ENCODE data around the gene PPP1R14D. TPM values are rescaled to one million over a fixed set of nuclear protein-coding genes. Genes with fewer than 3 reads are reported as not detected.

Gene PPP1R14D
- total and polyA plus RNA-seq, 3 experiments from 2014 or later, result not detected

DNA sequence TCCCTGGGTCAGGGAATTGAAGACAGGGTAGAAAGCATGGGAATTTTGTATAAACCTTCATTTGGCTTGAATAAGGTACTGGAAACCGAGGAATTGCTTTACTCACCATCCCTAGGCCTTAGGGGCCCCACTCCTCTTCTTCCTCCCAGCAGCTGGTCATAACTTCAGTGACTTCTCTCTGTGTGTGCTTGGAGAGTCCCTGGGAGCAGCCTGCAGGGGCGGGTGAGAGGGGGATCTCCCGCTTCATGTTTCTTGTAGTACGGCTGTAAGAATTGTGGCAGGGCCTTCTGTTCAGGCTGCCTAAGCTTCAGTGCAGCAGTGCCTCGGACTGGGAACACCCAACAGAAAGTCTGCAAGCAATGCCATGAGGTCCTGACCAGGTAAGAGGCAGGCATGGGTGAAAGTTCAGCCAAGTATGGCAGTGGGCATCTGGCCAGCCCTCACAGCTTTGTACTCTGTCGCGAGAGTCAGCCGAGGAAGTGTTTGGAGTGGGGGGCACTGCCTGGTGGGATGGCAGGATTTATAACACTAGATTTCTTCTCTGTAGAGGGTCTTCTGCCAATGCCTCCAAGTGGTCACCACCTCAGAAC, 19.6 kb downstream of the PPP1R14D start:
- CTCF ChIA-PET, result no interaction called here
- H3K4me3 ChIP-seq (ENCODE audit: low read length), result no peak overlapping the region
- Mint-ChIP-seq H3K4me3 (peak overlapping the region in 6 of 7 donors; percentile 28 to 100 (median 98)), H3K27ac (peak overlapping the region in 1 of 8 donors; percentile 97), H3K27me3 (no peaks in the 10 kb centered on the region), H3K4me1 (peaks cover 22 to 28% (median 22%) of the 10 kb centered on the region in 3 donors), H3K9me3 (no peaks in the 10 kb centered on the region), H3K36me3 (peaks cover 0 to 45% (median 3%) of the 10 kb centered on the region in 3 donors)
- DNase-seq, result no peak
- H3K4me1 ChIP-seq (ENCODE audit: insufficient read depth, low read length), result peaks cover 18% of the 10 kb centered on the region
- H3K27me3 ChIP-seq (ENCODE audit: insufficient read depth, low read length, poor library complexity, severe bottlenecking), result no peaks in the 10 kb centered on the region
- no peak overlapping the region for H3K27ac ChIP-seq (ENCODE audit: low read depth, low read length)
- H3K36me3 ChIP-seq (ENCODE audit: insufficient read depth, low read length), result peaks cover 7% of the 10 kb centered on the region
- no peaks in the 10 kb centered on the region for H3K9me3 ChIP-seq (ENCODE audit: low read length)
- POLR2A ChIA-PET, result no interaction called here

- no peaks in the 10 kb centered on the region for H3K9me3 ChIP-seq (ENCODE audit: low read length)
- H3K4me3 Mint-ChIP-seq, result peak overlapping the region; percentile 94 to 100 (median 99)
- peak overlapping the region; percentile 100 for H3K4me3 ChIP-seq (ENCODE audit: low read length)
- no peaks in the 10 kb centered on the region for H3K27me3 ChIP-seq (ENCODE audit: insufficient read depth, low read length, poor library complexity, severe bottlenecking)
- H3K9me3 Mint-ChIP-seq, result no peaks in the 10 kb centered on the region
- peaks cover 0 to 42% (median 3%) of the 10 kb centered on the region in 3 donors for H3K36me3 Mint-ChIP-seq
- DNase-seq, result no peak
- CTCF ChIA-PET, result no interaction called here
- H3K27ac Mint-ChIP-seq, result peak overlapping the region in 5 of 8 donors; percentile 88 to 99 (median 98)
- no peaks in the 10 kb centered on the region for H3K27me3 Mint-ChIP-seq
- peaks cover 18% of the 10 kb centered on the region for H3K4me1 ChIP-seq (ENCODE audit: insufficient read depth, low read length)
- H3K36me3 ChIP-seq (ENCODE audit: insufficient read depth, low read length), result peaks cover 7% of the 10 kb centered on the region
- POLR2A ChIA-PET, result interaction anchor here (0.5 to 1.5 kb wide), 5 partner anchors 20 to 423 kb away, joined by 3 to 11 read pairs (median 3); partner anchors contain the start of genes CHP1, EXD1, RAD51 and RPUSD2
- peak overlapping the region; percentile 93 for H3K27ac ChIP-seq (ENCODE audit: low read depth, low read length)
- H3K4me1 Mint-ChIP-seq, result peaks cover 28 to 36% (median 29%) of the 10 kb centered on the region in 3 donors
Measured at GRCh38 chr15:40807888-40808461, 20.5 kb downstream of the PPP1R14D start.

GRCh38 chr15:40807028-40807887, 21.2 kb downstream of the PPP1R14D start, which contains the start of the genes DNAJC17 and ZFYVE19:
TSS of gene DNAJC17 (minus strand) at chr15:40807473. CDS start at chr15:40807446, 27 bp downstream.
TSS of gene ZFYVE19 (plus strand) at chr15:40807089. CDS start at chr15:40807590, 501 bp downstream.
- Mint-ChIP-seq H3K4me1 (peaks cover 28 to 41% (median 29%) of the 10 kb centered on the region in 3 donors), H3K27ac (peak within 1 kb of the TSS; percentile 88 to 99 (median 97)), H3K27me3 (no peaks in the 10 kb centered on the region), H3K36me3 (peaks cover 0 to 39% (median 3%) of the 10 kb centered on the region in 3 donors), H3K9me3 (no peaks in the 10 kb centered on the region), H3K4me3 (peak within 1 kb of the TSS; percentile 94 to 100 (median 99))
- Histone ChIP-seq H3K4me3 (ENCODE audit: low read length) (peak within 1 kb of the TSS; percentile 100), H3K4me1 (ENCODE audit: insufficient read depth, low read length) (peaks cover 18% of the 10 kb centered on the region), H3K36me3 (ENCODE audit: insufficient read depth, low read length) (peaks cover 7% of the 10 kb centered on the region), H3K9me3 (ENCODE audit: low read length) (no peaks in the 10 kb centered on the region), H3K27me3 (ENCODE audit: insufficient read depth, low read length, poor library complexity, severe bottlenecking) (no peaks in the 10 kb centered on the region), H3K27ac (ENCODE audit: low read depth, low read length) (peak within 1 kb of the TSS; percentile 93)
- POLR2A ChIA-PET, result interaction anchor here (0.5 to 1.5 kb wide), 5 partner anchors 19 to 424 kb away, joined by 3 to 11 read pairs (median 3); partner anchors contain the start of genes CHP1, EXD1, RAD51 and RPUSD2
- CTCF ChIA-PET, result interaction anchor here (1.1 to 1.2 kb wide), 3 partner anchors 22 to 101 kb away, joined by 3 to 4 read pairs (median 3); no protein-coding TSS in a partner anchor
- peak; percentile 88 to 95 (median 89) for DNase-seq

DNA sequence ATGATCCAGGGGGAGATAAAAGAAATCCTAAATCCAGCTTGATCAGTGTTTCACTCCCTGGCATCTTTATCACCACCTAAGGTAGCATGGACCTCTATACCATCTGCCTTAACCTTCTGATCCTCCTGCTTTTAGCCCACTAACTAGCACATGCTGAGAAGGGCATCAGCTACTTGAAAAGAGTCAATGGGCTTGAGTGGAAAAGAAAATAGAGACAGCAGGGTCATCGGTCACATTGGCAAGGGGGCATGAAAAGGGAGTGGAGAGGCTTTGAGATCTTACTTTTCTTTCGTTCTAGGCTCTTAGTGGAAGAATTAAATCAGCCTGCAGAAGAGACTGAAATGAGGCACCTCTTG, 21.9 kb downstream of the PPP1R14D start:
- peak overlapping the region; percentile 88 to 99 (median 97) for H3K27ac Mint-ChIP-seq
- H3K4me3 ChIP-seq (ENCODE audit: low read length), result peak overlapping the region; percentile 100
- ChIA-PET CTCF (interaction anchor here (0.6 to 1.2 kb wide), 4 partner anchors 21 to 302 kb away, joined by 3 to 4 read pairs (median 3); no protein-coding TSS in a partner anchor), POLR2A (interaction anchor here (0.6 to 1.5 kb wide), 3 partner anchors 19 to 112 kb away, joined by 4 to 11 read pairs (median 7); partner anchors contain the start of genes PPP1R14D and RAD51)
- peaks cover 0 to 38% (median 6%) of the 10 kb centered on the region in 3 donors for H3K36me3 Mint-ChIP-seq
- peaks cover 7% of the 10 kb centered on the region for H3K36me3 ChIP-seq (ENCODE audit: insufficient read depth, low read length)
- peaks cover 18% of the 10 kb centered on the region for H3K4me1 ChIP-seq (ENCODE audit: insufficient read depth, low read length)
- no peaks in the 10 kb centered on the region for H3K9me3 ChIP-seq (ENCODE audit: low read length)
- H3K4me3 Mint-ChIP-seq, result peak overlapping the region; percentile 94 to 100 (median 99)
- H3K27me3 ChIP-seq (ENCODE audit: insufficient read depth, low read length, poor library complexity, severe bottlenecking), result no peaks in the 10 kb centered on the region
- DNase-seq, result no peak
- H3K4me1 Mint-ChIP-seq, result peaks cover 29 to 46% (median 31%) of the 10 kb centered on the region in 3 donors
- H3K9me3 Mint-ChIP-seq, result no peaks in the 10 kb centered on the region
- no peaks in the 10 kb centered on the region for H3K27me3 Mint-ChIP-seq
- H3K27ac ChIP-seq (ENCODE audit: low read depth, low read length), result peak overlapping the region; percentile 93

DNA sequence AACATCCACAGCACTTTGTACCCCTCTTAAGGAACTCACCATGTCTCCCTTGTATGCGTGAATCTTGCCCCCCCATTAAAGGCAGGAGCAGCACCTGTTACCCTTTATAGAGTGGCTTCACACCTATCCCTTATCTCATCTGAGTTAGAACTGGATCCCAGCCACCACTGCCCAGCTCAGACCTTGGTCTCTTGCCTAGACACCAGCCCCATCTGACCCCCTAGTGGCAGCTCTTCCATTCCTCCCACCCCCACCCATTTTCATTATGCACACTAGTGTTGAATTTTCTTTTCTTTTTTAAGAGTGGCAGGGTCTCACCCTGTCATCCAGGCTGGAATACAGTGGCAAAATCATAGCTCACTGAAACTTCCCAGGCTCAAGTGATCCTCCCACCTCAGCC, 24.8 kb downstream of the PPP1R14D start:
- POLR2A ChIA-PET, result interaction anchor here (0.6 kb wide), 1 partner anchor 94 kb away, joined by 3 read pairs; no protein-coding TSS in a partner anchor
- no peak overlapping the region for H3K4me3 ChIP-seq (ENCODE audit: low read length)
- CTCF ChIA-PET, result no interaction called here
- DNase-seq, result no peak
- no peaks in the 10 kb centered on the region for H3K27me3 Mint-ChIP-seq
- peak overlapping the region in 2 of 7 donors; percentile 46 to 63 for H3K4me3 Mint-ChIP-seq
- H3K27ac ChIP-seq (ENCODE audit: low read depth, low read length), result no peak overlapping the region
- no peaks in the 10 kb centered on the region for H3K36me3 ChIP-seq (ENCODE audit: insufficient read depth, low read length)
- no peaks in the 10 kb centered on the region for H3K27me3 ChIP-seq (ENCODE audit: insufficient read depth, low read length, poor library complexity, severe bottlenecking)
- H3K27ac Mint-ChIP-seq, result peak overlapping the region in 2 of 8 donors; percentile 35 to 52
- H3K9me3 ChIP-seq (ENCODE audit: low read length), result no peaks in the 10 kb centered on the region
- no peaks in the 10 kb centered on the region for H3K9me3 Mint-ChIP-seq
- peaks cover 34 to 58% (median 42%) of the 10 kb centered on the region in 3 donors for H3K4me1 Mint-ChIP-seq
- peaks cover 16% of the 10 kb centered on the region for H3K4me1 ChIP-seq (ENCODE audit: insufficient read depth, low read length)
- peaks cover 0 to 40% (median 9%) of the 10 kb centered on the region in 3 donors for H3K36me3 Mint-ChIP-seq

DNA sequence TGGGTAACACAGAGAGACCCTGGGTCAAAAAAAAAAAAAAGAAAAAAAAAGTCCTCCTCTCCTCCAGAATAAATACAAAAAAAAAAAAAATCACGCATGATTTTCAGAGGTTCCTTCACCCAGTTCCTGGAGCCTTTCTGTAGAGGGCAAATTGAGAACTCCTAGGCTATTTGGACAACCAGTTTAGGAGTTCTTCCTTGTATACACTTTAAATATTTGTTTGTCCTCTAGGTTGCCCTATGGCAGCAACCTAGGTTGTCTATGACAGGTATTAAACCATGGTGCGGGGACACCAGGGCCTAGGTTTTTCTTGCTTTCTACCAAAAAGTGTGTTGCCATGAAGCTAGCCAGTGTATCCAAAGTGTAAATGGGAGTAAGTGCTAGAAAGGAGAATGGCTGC, 25.4 kb downstream of the PPP1R14D start:
- Mint-ChIP-seq H3K4me3 (peak overlapping the region in 1 of 7 donors; percentile 46), H3K27ac (peak overlapping the region in 1 of 8 donors; percentile 52), H3K36me3 (peaks cover 3 to 44% (median 14%) of the 10 kb centered on the region in 3 donors), H3K9me3 (no peaks in the 10 kb centered on the region), H3K27me3 (no peaks in the 10 kb centered on the region), H3K4me1 (peaks cover 32 to 57% (median 42%) of the 10 kb centered on the region in 3 donors)
- no peaks in the 10 kb centered on the region for H3K27me3 ChIP-seq (ENCODE audit: insufficient read depth, low read length, poor library complexity, severe bottlenecking)
- ChIA-PET POLR2A (no interaction called here), CTCF (no interaction called here)
- no peaks in the 10 kb centered on the region for H3K36me3 ChIP-seq (ENCODE audit: insufficient read depth, low read length)
- no peak overlapping the region for H3K4me3 ChIP-seq (ENCODE audit: low read length)
- no peak overlapping the region for H3K27ac ChIP-seq (ENCODE audit: low read depth, low read length)
- no peak for DNase-seq
- H3K9me3 ChIP-seq (ENCODE audit: low read length), result no peaks in the 10 kb centered on the region
- peaks cover 10% of the 10 kb centered on the region for H3K4me1 ChIP-seq (ENCODE audit: insufficient read depth, low read length)

GRCh38 chr15:40799523-40799922, 29.0 kb downstream of the PPP1R14D start:
- CTCF ChIA-PET, result interaction anchor here (1.0 kb wide), 1 partner anchor 14 kb away, joined by 3 read pairs; no protein-coding TSS in a partner anchor
- Mint-ChIP-seq H3K27ac (no peak overlapping the region), H3K36me3 (peaks cover 4 to 42% (median 14%) of the 10 kb centered on the region in 3 donors)

More at GRCh38 chr15:40799523-40799922, 29.0 kb downstream of the PPP1R14D start:
- DNase-seq, result no peak
- Mint-ChIP-seq H3K4me1 (peaks cover 26 to 47% (median 40%) of the 10 kb centered on the region in 3 donors), H3K27me3 (no peaks in the 10 kb centered on the region), H3K4me3 (no peak overlapping the region), H3K9me3 (no peaks in the 10 kb centered on the region)
- no peaks in the 10 kb centered on the region for H3K9me3 ChIP-seq (ENCODE audit: low read length)
- no peaks in the 10 kb centered on the region for H3K27me3 ChIP-seq (ENCODE audit: insufficient read depth, low read length, poor library complexity, severe bottlenecking)
- POLR2A ChIA-PET, result no interaction called here
- no peak overlapping the region for H3K27ac ChIP-seq (ENCODE audit: low read depth, low read length)
- no peak overlapping the region for H3K4me3 ChIP-seq (ENCODE audit: low read length)
- no peaks in the 10 kb centered on the region for H3K4me1 ChIP-seq (ENCODE audit: insufficient read depth, low read length)
- no peaks in the 10 kb centered on the region for H3K36me3 ChIP-seq (ENCODE audit: insufficient read depth, low read length)
